Mesenchymal stem cell (in vitro differentiated cells and primary cell): ENCODE measurements around the gene RASL10B.

Experiments used
- DNase-seq: peaks from one replicate; pipeline ENCODE4 v3.0.0-alpha.2; 2013
- H2AFZ ChIP-seq: one replicate; pipeline ENCODE4 v1.6.1; 2013; ENCODE audit warnings: low read depth, mild to moderate bottlenecking, control low read depth, inconsistent platforms, low read length, moderate library complexity
- H2AK5ac ChIP-seq: 2 replicates; pipeline ENCODE4 v1.6.1; 2013; ENCODE audit warnings: low read length, moderate library complexity, mild to moderate bottlenecking, inconsistent platforms; ENCODE audit not compliant: severe bottlenecking
- H2BK120ac ChIP-seq: one replicate; pipeline ENCODE4 v1.6.1; 2013; ENCODE audit warnings: low read depth, mild to moderate bottlenecking, inconsistent platforms, low read length, moderate library complexity
- H2BK12ac ChIP-seq, 2 experiments: one replicate each; pipeline ENCODE4 v1.6.1; 2013; ENCODE audit warnings: inconsistent platforms in 2 of 2, low read length in 2 of 2, mild to moderate bottlenecking in 2 of 2, moderate library complexity in 2 of 2, control low read depth in 1 of 2
- H2BK15ac ChIP-seq: one replicate; pipeline ENCODE4 v1.6.1; 2013; ENCODE audit warnings: mild to moderate bottlenecking, low read depth, inconsistent platforms; ENCODE audit not compliant: poor library complexity, severe bottlenecking
- H2BK5ac ChIP-seq: 2 replicates; pipeline ENCODE4 v1.6.1; 2013; ENCODE audit warnings: low read depth, mild to moderate bottlenecking, low read length, control low read depth, inconsistent platforms; ENCODE audit not compliant: poor library complexity, severe bottlenecking
- H3K14ac ChIP-seq, 2 experiments: one replicate each; pipeline ENCODE4 v1.6.1; 2013; ENCODE audit warnings: inconsistent platforms in 2 of 2, low read length in 2 of 2, control low read depth in 1 of 2, mild to moderate bottlenecking in 1 of 2, moderate library complexity in 1 of 2
- H3K18ac ChIP-seq, 2 experiments: one replicate each; pipeline ENCODE4 v1.6.1; 2013; ENCODE audit warnings: inconsistent platforms in 2 of 2, low read length in 2 of 2, control low read depth in 1 of 2, low read depth in 1 of 2, mild to moderate bottlenecking in 1 of 2
- H3K23ac ChIP-seq, 2 experiments: one replicate each; pipeline ENCODE4 v1.6.1; 2013; ENCODE audit warnings: inconsistent platforms in 2 of 2, low read length in 2 of 2, mild to moderate bottlenecking in 2 of 2, moderate library complexity in 2 of 2, control low read depth in 1 of 2
- H3K27ac ChIP-seq: 2 replicates; pipeline ENCODE4 v1.5.1; 2013; ENCODE audit warnings: mild to moderate bottlenecking, moderate library complexity, low read length, control low read depth, inconsistent platforms; ENCODE audit not compliant: poor library complexity, severe bottlenecking
- H3K27me3 ChIP-seq, 2 experiments: 2 replicates each; pipeline versions ENCODE4 v1.6.1 to v1.7.0; 2013; ENCODE audit warnings: low read length in 2 of 2, mild to moderate bottlenecking in 2 of 2, moderate library complexity in 2 of 2, control low read depth in 1 of 2, inconsistent platforms in 1 of 2; ENCODE audit not compliant: control insufficient read depth in 1 of 2, insufficient read depth in 1 of 2
- H3K36me3 ChIP-seq, 2 experiments: 2 replicates each; pipeline versions ENCODE4 v1.6.1 to v1.7.0; 2013; ENCODE audit warnings: low read length in 2 of 2, control low read depth in 1 of 2, inconsistent platforms in 1 of 2, low read depth in 1 of 2, mild to moderate bottlenecking in 1 of 2; ENCODE audit not compliant: insufficient read depth in 2 of 2, control insufficient read depth in 1 of 2
- H3K4ac ChIP-seq, 2 experiments: one replicate each; pipeline ENCODE4 v1.6.1; 2013; ENCODE audit warnings: inconsistent platforms in 2 of 2, low read length in 2 of 2, mild to moderate bottlenecking in 2 of 2, moderate library complexity in 2 of 2, control low read depth in 1 of 2, low read depth in 1 of 2
- H3K4me1 ChIP-seq: 2 replicates; pipeline ENCODE4 v1.6.1; 2013; ENCODE audit warnings: low read depth, low read length, control low read depth; ENCODE audit not compliant: control insufficient read depth, insufficient read depth
- H3K4me2 ChIP-seq: 2 replicates; pipeline ENCODE4 v1.6.1; 2013; ENCODE audit warnings: low read length, mild to moderate bottlenecking, inconsistent platforms; ENCODE audit not compliant: poor library complexity, severe bottlenecking
- H3K4me3 ChIP-seq, 2 experiments: 2 replicates each; pipeline versions ENCODE4 v1.5.1 to v1.7.0; 2013; ENCODE audit warnings: low read length in 2 of 2, mild to moderate bottlenecking in 2 of 2, control low read depth in 1 of 2, low read depth in 1 of 2; ENCODE audit not compliant: insufficient read depth in 1 of 2
- H3K79me1 ChIP-seq: replicated peaks from 2 replicates; pipeline ENCODE4 v1.6.1; 2013; ENCODE audit warnings: mild to moderate bottlenecking, control low read depth, low read length, inconsistent platforms; ENCODE audit not compliant: poor library complexity, severe bottlenecking
- H3K9ac ChIP-seq: 2 replicates; pipeline ENCODE4 v1.7.0; 2013; ENCODE audit warnings: mild to moderate bottlenecking, low read length, moderate library complexity
- H3K9me3 ChIP-seq: 2 replicates; pipeline ENCODE4 v1.7.0; 2013; ENCODE audit warnings: mild to moderate bottlenecking, low read length; ENCODE audit not compliant: control insufficient read depth
- H4K8ac ChIP-seq: one replicate; pipeline ENCODE4 v1.6.1; 2013; ENCODE audit warnings: inconsistent platforms, mild to moderate bottlenecking, low read length, moderate library complexity
- H4K91ac ChIP-seq: one replicate; pipeline ENCODE4 v1.6.1; 2013; ENCODE audit warnings: mild to moderate bottlenecking, low read length, inconsistent platforms
- WGBS: methylation state at CpG from one replicate; pipeline ENCODE4 v1.1.7; 2013; ENCODE audit warnings: mixed read lengths; 5-methylcytosine and 5-hydroxymethylcytosine counted together

The RASL10B gene

GRCh38 chr17:35730400-35731005, 936 bp upstream of the RASL10B start:
- no peak overlapping the region for H3K27ac ChIP-seq
- H3K23ac ChIP-seq: no peak overlapping the region
- no peak overlapping the region for H2BK5ac ChIP-seq
- peaks cover 35% of the 10 kb centered on the region for H3K4me1 ChIP-seq
- H2AK5ac ChIP-seq: no peak overlapping the region
- no peak overlapping the region for H3K4me2 ChIP-seq
- H3K18ac ChIP-seq: no peak overlapping the region
- H3K4me3 ChIP-seq: peak overlapping the region in 1 of 2 experiments; percentile 69
- H3K27me3 ChIP-seq: peaks cover 0 to 42% of the 10 kb centered on the region in 2 experiments
- H4K8ac ChIP-seq: no peak overlapping the region
- no peak for DNase-seq
- H2BK12ac ChIP-seq: no peak overlapping the region
- H3K36me3 ChIP-seq: peaks cover 10 to 15% of the 10 kb centered on the region in 2 experiments
- no peak overlapping the region for H2AFZ ChIP-seq
- H2BK120ac ChIP-seq: no peak overlapping the region
- H3K14ac ChIP-seq: no peak overlapping the region
- H4K91ac ChIP-seq: no peak overlapping the region
- no peak overlapping the region for H2BK15ac ChIP-seq
- peaks cover 7% of the 10 kb centered on the region for H3K79me1 ChIP-seq
- no peak overlapping the region for H3K4ac ChIP-seq
- no peak overlapping the region for H3K9ac ChIP-seq
- whole genome bisulfite sequencing: 72% methylated on average over 10 of the region's 10 CpGs
- no peaks in the 10 kb centered on the region for H3K9me3 ChIP-seq

GRCh38 chr17:35731917-35732805, 722 bp downstream of the RASL10B start:
- Histone ChIP-seq H3K18ac (peak overlapping the region in 1 of 2 experiments; percentile 85), H2AK5ac (no peak overlapping the region), H4K91ac (no peak overlapping the region), H3K14ac (peak overlapping the region in 1 of 2 experiments; percentile 53), H4K8ac (no peak overlapping the region), H2BK15ac (no peak overlapping the region), H3K36me3 (peaks cover 10% of the 10 kb centered on the region in 2 experiments), H2AFZ (peak overlapping the region; percentile 60), H2BK5ac (no peak overlapping the region), H3K4me1 (peaks cover 24% of the 10 kb centered on the region), H3K23ac (peak overlapping the region in 1 of 2 experiments; percentile 78), H3K79me1 (peaks cover 7% of the 10 kb centered on the region), H3K27me3 (peaks cover 0 to 42% of the 10 kb centered on the region in 2 experiments), H3K4me3 (peak overlapping the region; percentile 62 to 70), H3K9ac (no peak overlapping the region), H3K4me2 (peak overlapping the region; percentile 69), H3K4ac (peak overlapping the region in 1 of 2 experiments; percentile 86), H2BK120ac (peak overlapping the region; percentile 56), H2BK12ac (peak overlapping the region in 1 of 2 experiments; percentile 26), H3K9me3 (no peaks in the 10 kb centered on the region), H3K27ac (no peak overlapping the region)
- WGBS: 8% methylated on average over 26 of the region's 47 CpGs
- DNase-seq: peak; percentile 33

- Histone ChIP-seq H2BK15ac (no peak overlapping the region), H4K91ac (no peak overlapping the region), H2AFZ (no peak overlapping the region), H3K9ac (no peak overlapping the region), H2BK12ac (no peak overlapping the region), H3K27me3 (peaks cover 0 to 44% of the 10 kb centered on the region in 2 experiments), H3K4me3 (no peak overlapping the region), H4K8ac (no peak overlapping the region), H2BK5ac (no peak overlapping the region), H3K9me3 (no peaks in the 10 kb centered on the region), H3K18ac (no peak overlapping the region), H3K4me2 (no peak overlapping the region), H3K27ac (no peak overlapping the region), H3K36me3 (peaks cover 5 to 10% of the 10 kb centered on the region in 2 experiments), H3K4me1 (peaks cover 22% of the 10 kb centered on the region), H2AK5ac (no peak overlapping the region), H3K4ac (no peak overlapping the region), H2BK120ac (no peak overlapping the region), H3K23ac (no peak overlapping the region), H3K79me1 (peaks cover 7% of the 10 kb centered on the region), H3K14ac (no peak overlapping the region)
- DNase-seq: no peak
- 93% methylated on average over 1 of the region's 1 CpG for WGBS
These were observed 1.3 kb downstream of the RASL10B start for GRCh38 chr17:35732806-35733136.

- Histone ChIP-seq H3K14ac (no peak overlapping the region), H2AK5ac (no peak overlapping the region), H3K18ac (no peak overlapping the region), H2BK5ac (no peak overlapping the region), H2BK12ac (no peak overlapping the region), H2BK120ac (no peak overlapping the region), H3K4me3 (no peak overlapping the region), H4K91ac (no peak overlapping the region), H3K36me3 (peaks cover 4 to 8% of the 10 kb centered on the region in 2 experiments), H3K27ac (no peak overlapping the region), H3K23ac (no peak overlapping the region), H3K4me2 (no peak overlapping the region), H2BK15ac (no peak overlapping the region), H3K4me1 (peaks cover 22% of the 10 kb centered on the region), H3K27me3 (peaks cover 0 to 50% of the 10 kb centered on the region in 2 experiments), H3K9me3 (no peaks in the 10 kb centered on the region), H2AFZ (no peak overlapping the region), H4K8ac (no peak overlapping the region), H3K4ac (no peak overlapping the region), H3K79me1 (peaks cover 7% of the 10 kb centered on the region), H3K9ac (no peak overlapping the region)
- WGBS: 94% methylated on average over 6 of the region's 6 CpGs
- DNase-seq: no peak
These were observed 1.9 kb downstream of the RASL10B start for GRCh38 chr17:35733366-35733765.
